HepG2 (cell line): ENCODE results near the gene FIBIN. TPM values are rescaled to one million over a fixed set of nuclear protein-coding genes. Genes with fewer than 3 reads are reported as not detected.

Source experiments
- ATAC-seq: fragments of 200-7000 bp; cut with Tn5 transposase; 3 replicates; pipeline ENCODE4 v1.9.1; 2020; ENCODE audit warnings: mild to moderate bottlenecking, moderate library complexity
- BruUV-seq: library from RNA; stranded (reverse); fragments of 400-500 nt; replicated peaks from 2 replicates; lab custom pipeline; 2021; lab: Mats Ljungman, UMichigan
- CTCF ChIA-PET: fragments of 300-600 bp; formaldehyde crosslinking; extraction: SDS; loops from one replicate; lab custom pipeline; 2021; ENCODE audit warnings: low total read pairs, inconsistent platforms, low intra/inter-chr PET ratio; lab: Yijun Ruan, JAX
- POLR2A ChIA-PET: fragments of 350-600 bp; sonication (Branson Sonifier 250); formaldehyde crosslinking; loops from one replicate; lab custom pipeline; 2020; ENCODE audit warnings: antibody characterized with exemption, inconsistent platforms; lab: Yijun Ruan, JAX
- DNase-seq: peaks from one replicate; pipeline ENCODE4 v3.0.0-alpha.2; 2015; ENCODE audit warnings: low spot score
- FAIRE-seq: peaks from 3 replicates; lab custom pipeline; 2011; peaks lifted over from hg19 to GRCh38; lab: Jason Lieb, UNC
- H2AFZ ChIP-seq: one replicate; pipeline ENCODE4 v1.6.1; 2011; ENCODE audit warnings: low read length, inconsistent platforms
- H3K27ac ChIP-seq: fragments of 300-600 bp; 3 replicates; pipeline ENCODE4 v1.8.0; 2011; ENCODE audit warnings: mixed run types, mild to moderate bottlenecking, mixed read lengths, low read length, inconsistent platforms; ENCODE audit not compliant: insufficient read depth; ENCODE audit errors: extremely low read length
- H3K27me3 ChIP-seq, 2 experiments: fragments of 200-600 bp in 1 of 2; 2 replicates in 1 of 2; 3 replicates in 1 of 2; pipeline versions ENCODE4 v1.6.0 to v1.8.0; 2011; ENCODE audit warnings: low read length in 2 of 2, mild to moderate bottlenecking in 2 of 2, moderate library complexity in 2 of 2, inconsistent platforms in 1 of 2; ENCODE audit not compliant: insufficient read depth in 2 of 2, control insufficient read depth in 1 of 2
- H3K36me3 ChIP-seq, 2 experiments: fragments of 200-600 bp in 1 of 2; replicated peaks in 1 of 2; 2 replicates in 1 of 2; 3 replicates in 1 of 2; pipeline versions ENCODE4 v1.5.1 to v1.8.0; 2011; ENCODE audit warnings: low read length in 2 of 2, inconsistent platforms in 1 of 2; ENCODE audit not compliant: insufficient read depth in 2 of 2, control insufficient read depth in 1 of 2
- H3K4me1 ChIP-seq: 2 replicates; pipeline ENCODE4 v1.5.1; 2012; ENCODE audit warnings: low read length, inconsistent platforms; ENCODE audit not compliant: insufficient read depth
- H3K4me2 ChIP-seq: 2 replicates; pipeline ENCODE4 v1.6.0; 2011; ENCODE audit warnings: low read depth, low read length, inconsistent platforms
- H3K4me3 ChIP-seq, 3 experiments: fragments of 200-600 bp in 1 of 3; sonication (generic), shearing (Covaris generic) in 1 of 3; replicated peaks in 1 of 3; 2 replicates each; pipeline ENCODE4 v1.5.1; 2011 to 2016; ENCODE audit warnings: low read length in 3 of 3, inconsistent platforms in 2 of 3, low read depth in 2 of 3, mild to moderate bottlenecking in 2 of 3, control low read depth in 1 of 3, mixed read lengths in 1 of 3; ENCODE audit not compliant: insufficient read depth in 1 of 3
- H3K79me2 ChIP-seq: one replicate; pipeline ENCODE4 v1.6.1; 2011; ENCODE audit warnings: low read length, inconsistent platforms; ENCODE audit not compliant: insufficient read depth
- H3K9ac ChIP-seq: 2 replicates; pipeline ENCODE4 v1.6.0; 2011; ENCODE audit warnings: mild to moderate bottlenecking, low read depth, low read length, inconsistent platforms; ENCODE audit not compliant: insufficient read depth
- H3K9me3 ChIP-seq: 2 replicates; pipeline ENCODE4 v1.5.1; 2012; ENCODE audit warnings: mild to moderate bottlenecking, low read length
- H4K20me1 ChIP-seq: 2 replicates; pipeline ENCODE4 v1.6.0; 2011; ENCODE audit warnings: inconsistent platforms, mild to moderate bottlenecking, low read length, moderate library complexity; ENCODE audit not compliant: insufficient read depth
- BRD4 ChIP-seq: sonication (generic); formaldehyde crosslinking; IDR thresholded peaks from 2 replicates; pipeline ENCODE4 v1.4.0; 2020; ENCODE audit warnings: missing genetic modification reagents
- HMGXB4 ChIP-seq, 2 experiments: sonication (generic) in 1 of 2; formaldehyde crosslinking in 1 of 2; IDR thresholded peaks; 2 replicates each; pipeline versions ENCODE4 v1.4.0 to v1.6.1; 2018 to 2020; ENCODE audit warnings: missing genetic modification reagents in 2 of 2, borderline replicate concordance in 1 of 2, low read depth in 1 of 2, mild to moderate bottlenecking in 1 of 2, missing biosample characterization in 1 of 2
- MIER3 ChIP-seq: IDR thresholded peaks from 2 replicates; pipeline ENCODE4 v1.6.1; 2016; ENCODE audit warnings: missing compliant biosample characterization, borderline replicate concordance
- PATZ1 ChIP-seq: sonication (generic); formaldehyde crosslinking; IDR thresholded peaks from 2 replicates; pipeline ENCODE4 v1.4.0; 2020; ENCODE audit warnings: missing genetic modification reagents
- PAXIP1 ChIP-seq: sonication (generic); formaldehyde crosslinking; conservative IDR thresholded peaks from 2 replicates; pipeline ENCODE4 v1.4.0; 2020; ENCODE audit warnings: mild to moderate bottlenecking, missing genetic modification reagents, moderate library complexity
- TARDBP ChIP-seq: sonication (generic); formaldehyde crosslinking; IDR thresholded peaks from 2 replicates; pipeline ENCODE4 v1.8.0; 2022; ENCODE audit warnings: mild to moderate bottlenecking, missing genetic modification reagents
- ZNF615 ChIP-seq: sonication (generic); formaldehyde crosslinking; IDR thresholded peaks from 2 replicates; pipeline ENCODE4 v1.5.0; 2020; ENCODE audit warnings: mild to moderate bottlenecking, missing genetic modification reagents, borderline replicate concordance
- ZNF687 ChIP-seq: sonication (generic); formaldehyde crosslinking; IDR thresholded peaks from 2 replicates; pipeline ENCODE4 v1.5.1; 2020; ENCODE audit warnings: mild to moderate bottlenecking, missing genetic modification reagents, moderate library complexity
- ZSCAN22 ChIP-seq: sonication (generic); formaldehyde crosslinking; IDR thresholded peaks from 2 replicates; pipeline ENCODE4 v1.4.0; 2020; ENCODE audit warnings: mild to moderate bottlenecking, missing genetic modification reagents
- in situ Hi-C: cut with HindIII; loops from 2 replicates; pipeline ENCODE4 v1.10.0; 2017; ENCODE audit warnings: low pct_unique_long_range_greater_than_20kb; ENCODE audit not compliant: extremely low pct_ligation_motif_present
- intact Hi-C: fragments of 100-400 bp; cut with micrococcal nuclease; formaldehyde crosslinking; loops from one replicate; pipeline ENCODE4 v1.10.0; 2022; ENCODE audit not compliant: unreplicated experiment
- polyA plus RNA-seq, 8 experiments: library from polyadenylated mRNA; depleted of rRNA in 3 of 8; stranded (reverse) in 7 of 8; unstranded in 1 of 8; fragments of >200 nt; fragmentation: Illumina TruSeq in 4 of 8; extraction: Trizol in 4 of 8; gene quantifications; 2 replicates each; pipeline versions ENCODE4 v1.2.1 to v1.2.3, GENCODE V29; 2011 to 2016; ENCODE audit warnings: low read depth in 4 of 8, missing spikeins in 1 of 8, mixed read lengths in 1 of 8; ENCODE audit not compliant: insufficient read depth in 1 of 8
- total RNA-seq, 5 experiments: library from RNA; depleted of rRNA; stranded (reverse); fragments of >200 nt; fragmentation: Illumina TruSeq; extraction: Trizol; gene quantifications; 2 replicates each; pipeline ENCODE4 v1.2.3, GENCODE V29; 2016; ENCODE audit warnings: low read depth in 1 of 5

Gene FIBIN
- total and polyA plus RNA-seq, 2 of the 13 experiments (the other 11 are each of a cell fraction or from before 2014, with no cell fraction given): not detected

GRCh38 chr11:27013781-27014361 is 20.0 kb downstream of the FIBIN start (continued):
- TF ChIP-seq ZNF687 (CRISPR knock-in tag) (no peak), ZNF615 (no peak), HMGXB4 (CRISPR knock-in tag; IDR thresholded peaks at IDR 0.05; ENCODE audit: borderline replicate concordance in 1 of 2, low read depth in 1 of 2) (no peak)

- in situ Hi-C loops: no loop called here
- FAIRE-seq: no peak
- H3K4me1 ChIP-seq: no peaks in the 10 kb centered on the region
- no peaks in the 10 kb centered on the region for H3K36me3 ChIP-seq
- ChIA-PET POLR2A (no interaction called here), CTCF (no interaction called here)
- ATAC-seq: no peak
- intact Hi-C loops: no loop called here
- no peak overlapping the region for H3K4me2 ChIP-seq
- no peaks in the 10 kb centered on the region for H3K27me3 ChIP-seq
- H3K4me3 ChIP-seq: no peak overlapping the region
- H2AFZ ChIP-seq: no peak overlapping the region
- H3K79me2 ChIP-seq: no peaks in the 10 kb centered on the region
- no peak overlapping the region for H3K9ac ChIP-seq
- H3K27ac ChIP-seq: no peak overlapping the region
- no TSS peak for BruUV-seq
- no peaks in the 10 kb centered on the region for H3K9me3 ChIP-seq
- H4K20me1 ChIP-seq: no peaks in the 10 kb centered on the region
- DNase-seq: no peak
- TF ChIP-seq PATZ1 (no peak), ZSCAN22 (CRISPR knock-in tag) (no peak), PAXIP1 (CRISPR knock-in tag) (no peak), BRD4 (CRISPR knock-in tag) (no peak), MIER3 (CRISPR knock-in tag) (no peak), TARDBP (CRISPR knock-in tag) (no peak)
These were observed 25.1 kb downstream of the FIBIN start for GRCh38 chr11:27018902-27019529.
